ENCODE results near the gene SULT2A1. TPM values are rescaled to one million over a fixed set of nuclear protein-coding genes. Genes with fewer than 3 reads are reported as not detected.

Gene SULT2A1
- polyA plus RNA-seq, 1 donor (not counting 4 experiments of a cell fraction or from before 2014, with no cell fraction given), result not detected

DNA sequence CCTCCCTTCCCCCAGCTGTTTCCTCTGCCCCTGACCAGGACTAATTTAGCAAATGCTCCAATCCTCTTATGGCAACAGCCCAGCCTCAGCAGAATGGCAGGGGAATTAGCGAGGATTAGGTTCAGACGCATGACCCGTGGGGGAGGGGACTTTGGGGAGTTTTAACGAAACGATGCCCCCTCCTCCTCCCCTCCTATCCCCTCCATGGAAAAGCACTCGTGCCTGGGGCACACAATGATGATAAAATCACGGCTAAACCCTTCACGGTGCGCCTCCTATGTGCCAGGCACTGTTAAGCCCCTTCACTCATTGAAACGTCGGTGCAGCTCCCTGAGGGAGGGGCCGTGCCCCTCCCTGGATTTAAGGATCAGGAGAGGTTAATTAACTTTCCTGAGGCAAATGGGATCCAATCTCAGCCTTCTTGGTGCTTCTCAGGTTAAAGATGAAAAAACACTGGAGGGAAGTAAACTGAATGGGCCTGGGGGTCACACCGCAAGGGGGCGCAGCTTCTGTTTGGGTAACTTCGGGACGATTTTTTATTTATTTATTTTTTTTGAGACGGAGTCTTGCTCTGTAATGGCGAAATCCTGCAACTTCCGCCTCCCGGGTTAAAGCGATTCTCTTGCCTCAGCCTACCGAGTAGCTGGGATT is 37.2 kb downstream of the SULT2A1 start:
- Histone ChIP-seq H4K20me1 (ENCODE audit: control insufficient read depth, extremely low read depth, insufficient read depth, low read length) (no peaks in the 10 kb centered on the region), H2AFZ (ENCODE audit: control insufficient read depth, low read length) (no peak overlapping the region), H3K36me3 (ENCODE audit: control insufficient read depth in 2 of 2, extremely low read depth in 1 of 2, insufficient read depth in 2 of 2, low read length in 2 of 2) (no peaks in the 10 kb centered on the region), H3K4me1 (ENCODE audit: control insufficient read depth, extremely low read depth, insufficient read depth, low read length) (no peaks in the 10 kb centered on the region), H3K9ac (ENCODE audit: control insufficient read depth, extremely low read depth, insufficient read depth, low read length) (no peak overlapping the region), H3K9me1 (ENCODE audit: control insufficient read depth, extremely low read depth, insufficient read depth, low read length) (no peaks in the 10 kb centered on the region), H3K4me3 (ENCODE audit: control insufficient read depth in 2 of 3, extremely low read depth in 1 of 3, insufficient read depth in 2 of 3, low read depth in 1 of 3, low read length in 3 of 3) (no peak overlapping the region), H3K9me3 (ENCODE audit: control insufficient read depth, low read depth, low read length) (no peaks in the 10 kb centered on the region), H3K27ac (ENCODE audit: control insufficient read depth, insufficient read depth, low read length) (no peak overlapping the region), H3K79me2 (ENCODE audit: control insufficient read depth, insufficient read depth, low read length) (no peaks in the 10 kb centered on the region), H3K27me3 (ENCODE audit: control insufficient read depth, extremely low read depth, insufficient read depth, low read length) (peaks cover 12% of the 10 kb centered on the region), H3K4me2 (ENCODE audit: control insufficient read depth, extremely low read depth, insufficient read depth, low read depth, low read length) (peak overlapping the region; percentile 2)
- dilution Hi-C loops (cut with MboI; ENCODE audit: extremely low pct_ligation_motif_present, low sequenced_read_pairs), result no loop called here
- no peak for DNase-seq (ENCODE audit: low read depth, low spot score)
- no peak for TF ChIP-seq EZH2 (IDR thresholded peaks at IDR 0.05; ENCODE audit: low read length)
- TF ChIP-seq, protein P1, sequence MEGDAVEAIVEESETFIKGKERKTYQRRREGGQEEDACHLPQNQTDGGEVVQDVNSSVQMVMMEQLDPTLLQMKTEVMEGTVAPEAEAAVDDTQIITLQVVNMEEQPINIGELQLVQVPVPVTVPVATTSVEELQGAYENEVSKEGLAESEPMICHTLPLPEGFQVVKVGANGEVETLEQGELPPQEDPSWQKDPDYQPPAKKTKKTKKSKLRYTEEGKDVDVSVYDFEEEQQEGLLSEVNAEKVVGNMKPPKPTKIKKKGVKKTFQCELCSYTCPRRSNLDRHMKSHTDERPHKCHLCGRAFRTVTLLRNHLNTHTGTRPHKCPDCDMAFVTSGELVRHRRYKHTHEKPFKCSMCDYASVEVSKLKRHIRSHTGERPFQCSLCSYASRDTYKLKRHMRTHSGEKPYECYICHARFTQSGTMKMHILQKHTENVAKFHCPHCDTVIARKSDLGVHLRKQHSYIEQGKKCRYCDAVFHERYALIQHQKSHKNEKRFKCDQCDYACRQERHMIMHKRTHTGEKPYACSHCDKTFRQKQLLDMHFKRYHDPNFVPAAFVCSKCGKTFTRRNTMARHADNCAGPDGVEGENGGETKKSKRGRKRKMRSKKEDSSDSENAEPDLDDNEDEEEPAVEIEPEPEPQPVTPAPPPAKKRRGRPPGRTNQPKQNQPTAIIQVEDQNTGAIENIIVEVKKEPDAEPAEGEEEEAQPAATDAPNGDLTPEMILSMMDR (optimal IDR thresholded peaks at IDR 0.05 in 1 of 3, IDR thresholded peaks at IDR 0.05 in 1 of 3, conservative IDR thresholded peaks at IDR 0.05 in 1 of 3; ENCODE audit: extremely low read depth in 1 of 3, insufficient read depth in 2 of 3, low read length in 3 of 3), result peak; percentile 15 to 46 (median 35)
- FAIRE-seq, result no peak

DNA sequence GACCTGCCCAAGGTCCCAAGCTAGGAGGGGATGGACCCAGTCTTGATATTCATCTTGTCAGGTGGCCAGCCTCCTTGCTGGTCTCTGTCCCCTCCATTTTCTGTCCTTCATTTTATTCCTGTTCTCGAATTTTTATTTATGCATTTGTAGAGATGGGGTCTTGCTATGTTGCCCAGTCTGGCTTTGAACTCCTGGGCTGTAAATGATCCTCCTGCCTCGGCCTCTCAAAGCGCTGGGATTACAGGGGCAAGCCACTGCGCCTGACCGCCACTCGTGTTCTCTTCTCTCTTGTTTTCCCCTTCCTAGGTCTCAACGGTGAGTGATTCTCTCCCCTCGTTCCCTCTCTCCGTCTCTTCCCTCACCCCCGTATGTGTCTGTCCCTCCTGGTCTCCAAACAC is 37.7 kb downstream of the SULT2A1 start:
- Histone ChIP-seq H3K4me2 (ENCODE audit: control insufficient read depth, extremely low read depth, insufficient read depth, low read depth, low read length) (no peak overlapping the region), H3K4me3 (ENCODE audit: control insufficient read depth in 2 of 3, extremely low read depth in 1 of 3, insufficient read depth in 2 of 3, low read depth in 1 of 3, low read length in 3 of 3) (no peak overlapping the region), H3K9ac (ENCODE audit: control insufficient read depth, extremely low read depth, insufficient read depth, low read length) (no peak overlapping the region), H3K36me3 (ENCODE audit: control insufficient read depth in 2 of 2, extremely low read depth in 1 of 2, insufficient read depth in 2 of 2, low read length in 2 of 2) (no peaks in the 10 kb centered on the region), H3K27me3 (ENCODE audit: control insufficient read depth, extremely low read depth, insufficient read depth, low read length) (peaks cover 12% of the 10 kb centered on the region), H3K9me1 (ENCODE audit: control insufficient read depth, extremely low read depth, insufficient read depth, low read length) (no peaks in the 10 kb centered on the region), H4K20me1 (ENCODE audit: control insufficient read depth, extremely low read depth, insufficient read depth, low read length) (no peaks in the 10 kb centered on the region), H3K9me3 (ENCODE audit: control insufficient read depth, low read depth, low read length) (no peaks in the 10 kb centered on the region), H3K79me2 (ENCODE audit: control insufficient read depth, insufficient read depth, low read length) (no peaks in the 10 kb centered on the region), H2AFZ (ENCODE audit: control insufficient read depth, low read length) (no peak overlapping the region), H3K27ac (ENCODE audit: control insufficient read depth, insufficient read depth, low read length) (no peak overlapping the region), H3K4me1 (ENCODE audit: control insufficient read depth, extremely low read depth, insufficient read depth, low read length) (no peaks in the 10 kb centered on the region)
- FAIRE-seq (no peak), DNase-seq (ENCODE audit: low read depth, low spot score) (no peak)
- dilution Hi-C loops (cut with MboI; ENCODE audit: extremely low pct_ligation_motif_present, low sequenced_read_pairs), result no loop called here
- TF ChIP-seq, protein P1 (optimal IDR thresholded peaks at IDR 0.05 in 1 of 3, IDR thresholded peaks at IDR 0.05 in 1 of 3, conservative IDR thresholded peaks at IDR 0.05 in 1 of 3; ENCODE audit: extremely low read depth in 1 of 3, insufficient read depth in 2 of 3, low read length in 3 of 3), result no peak
- TF ChIP-seq EZH2 (IDR thresholded peaks at IDR 0.05; ENCODE audit: low read length), result no peak
